Progenitor cell of endocrine pancreas (in vitro differentiated cells): ENCODE data around the gene ADGRV1. TPM values are rescaled to one million over a fixed set of nuclear protein-coding genes. Genes with fewer than 3 reads are reported as not detected.

Experiments
- DNase-seq: peaks from one replicate; pipeline ENCODE4 v3.0.0; 2021; ENCODE audit warnings: low spot score; ENCODE audit not compliant: unreplicated experiment
- H3K27ac Mint-ChIP-seq: 2 replicates; pipeline ENCODE4 v1.8.0; 2021; ENCODE audit warnings: mild to moderate bottlenecking, moderate library complexity, mixed read lengths
- H3K27me3 Mint-ChIP-seq: 2 replicates; pipeline ENCODE4 v1.8.0; 2021; ENCODE audit warnings: mixed read lengths
- H3K36me3 Mint-ChIP-seq: 2 replicates; pipeline ENCODE4 v1.8.0; 2022; ENCODE audit warnings: mixed read lengths; ENCODE audit not compliant: insufficient read depth
- H3K4me1 Mint-ChIP-seq: 2 replicates; pipeline ENCODE4 v1.8.0; 2021; ENCODE audit warnings: low read depth, mixed read lengths
- H3K4me3 Mint-ChIP-seq: 2 replicates; pipeline ENCODE4 v1.8.0; 2021; ENCODE audit warnings: low read depth, mild to moderate bottlenecking, moderate library complexity, mixed read lengths
- H3K9me3 Mint-ChIP-seq: 2 replicates; pipeline ENCODE4 v1.8.0; 2021; ENCODE audit warnings: low read depth, mixed read lengths
- CTCF ChIP-seq: fragments of 200-600 bp; sonication (generic); IDR thresholded peaks from one replicate; pipeline ENCODE4 v1.5.0; 2021; ENCODE audit warnings: antibody characterized with exemption, mild to moderate bottlenecking; ENCODE audit not compliant: unreplicated experiment
- total RNA-seq: library from RNA; stranded (reverse); gene quantifications from 2 replicates; pipeline ENCODE4 v1.2.1, GENCODE V29; 2021

ADGRV1 gene
- total RNA-seq, 1 donor from 2014 or later = 82.3 TPM

DNA sequence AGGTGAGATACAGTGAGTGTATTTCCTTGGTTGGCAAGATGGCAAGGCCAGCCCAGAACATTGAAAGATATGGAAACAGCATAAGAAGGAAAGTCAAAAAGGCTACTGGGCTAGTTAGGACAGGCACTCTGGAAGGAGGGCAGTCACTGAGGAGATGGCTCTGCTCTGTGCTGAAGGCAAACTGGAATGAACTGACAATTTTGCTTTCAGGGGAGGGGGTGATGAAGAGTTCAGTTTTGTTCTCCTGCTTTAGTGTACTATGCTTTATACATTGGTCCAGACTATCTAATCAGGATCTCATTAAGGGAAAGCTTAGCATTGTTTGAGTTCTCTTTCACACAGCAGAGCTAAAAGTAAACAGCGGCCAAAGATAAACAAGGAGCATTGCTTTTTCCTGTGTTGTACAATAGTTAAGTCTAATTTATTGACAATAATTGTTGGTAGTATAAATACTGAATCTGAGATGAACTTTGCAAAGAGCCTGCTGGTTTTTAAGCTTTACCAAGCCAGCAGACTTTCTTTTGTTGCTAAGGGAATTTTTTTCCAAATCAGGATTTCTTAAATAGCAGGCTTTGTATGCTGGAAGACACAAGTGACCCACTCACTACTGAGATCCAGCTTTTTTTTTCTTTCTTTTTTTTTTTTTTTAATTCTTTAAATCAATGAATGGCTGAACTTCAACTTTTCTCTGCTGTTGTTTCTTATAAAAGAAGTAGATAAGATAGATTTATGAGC, 469.0 kb downstream of the ADGRV1 start:
- Mint-ChIP-seq H3K9me3 (no peaks in the 10 kb centered on the region), H3K27me3 (no peaks in the 10 kb centered on the region), H3K4me1 (peaks cover 57% of the 10 kb centered on the region), H3K4me3 (peak overlapping the region; percentile 4), H3K36me3 (no peaks in the 10 kb centered on the region), H3K27ac (peak overlapping the region; percentile 88)
- TF ChIP-seq CTCF = no peak
- DNase-seq = no peak

- Mint-ChIP-seq H3K27me3 (no peaks in the 10 kb centered on the region), H3K4me3 (no peak overlapping the region), H3K36me3 (no peaks in the 10 kb centered on the region), H3K4me1 (peaks cover 50% of the 10 kb centered on the region), H3K9me3 (no peaks in the 10 kb centered on the region), H3K27ac (peak overlapping the region; percentile 11)
- no peak for TF ChIP-seq CTCF
- DNase-seq = no peak
Measured at GRCh38 chr5:91028499-91028956, 469.9 kb downstream of the ADGRV1 start.

GRCh38 chr5:91030521-91031401, 472.2 kb downstream of the ADGRV1 start:
- Mint-ChIP-seq H3K27ac (no peak overlapping the region), H3K4me1 (peaks cover 39% of the 10 kb centered on the region)

DNA sequence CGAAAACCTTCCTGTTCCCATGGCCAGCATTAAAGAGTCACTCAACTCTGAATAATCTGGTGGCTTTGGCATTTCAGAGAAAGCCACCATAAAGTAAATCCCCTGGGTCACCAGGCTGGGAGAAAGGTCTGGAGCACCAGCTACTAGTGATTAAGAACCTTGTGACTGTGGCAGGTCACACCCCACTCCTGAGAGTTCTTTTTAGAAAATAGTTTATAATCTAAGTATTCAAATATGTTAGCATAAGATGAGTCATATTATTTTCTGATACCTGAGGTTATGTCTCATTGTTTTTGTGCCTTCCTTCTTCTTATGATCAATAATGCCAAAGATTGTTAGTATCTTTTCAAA, 472.8 kb downstream of the ADGRV1 start:
- Mint-ChIP-seq H3K4me1 (peaks cover 35% of the 10 kb centered on the region), H3K9me3 (no peaks in the 10 kb centered on the region), H3K27ac (no peak overlapping the region), H3K36me3 (no peaks in the 10 kb centered on the region), H3K27me3 (no peaks in the 10 kb centered on the region), H3K4me3 (no peak overlapping the region)
- DNase-seq = no peak
- no peak for TF ChIP-seq CTCF

More at GRCh38 chr5:91030521-91031401, 472.2 kb downstream of the ADGRV1 start:
- DNase-seq = no peak
- no peaks in the 10 kb centered on the region for H3K27me3 Mint-ChIP-seq
- TF ChIP-seq CTCF = no peak
- no peaks in the 10 kb centered on the region for H3K9me3 Mint-ChIP-seq
- H3K4me3 Mint-ChIP-seq = no peak overlapping the region
- H3K36me3 Mint-ChIP-seq = no peaks in the 10 kb centered on the region

- Mint-ChIP-seq H3K4me1 (peaks cover 30% of the 10 kb centered on the region), H3K36me3 (no peaks in the 10 kb centered on the region), H3K27ac (no peak overlapping the region), H3K27me3 (no peaks in the 10 kb centered on the region), H3K9me3 (no peaks in the 10 kb centered on the region), H3K4me3 (no peak overlapping the region)
- no peak for TF ChIP-seq CTCF
- DNase-seq = no peak
Measured at GRCh38 chr5:91032125-91032524, 473.5 kb downstream of the ADGRV1 start.
